HG03432 (cell line): Measurements from ENCODE around the gene SMPD4.
"Not testable (repeated sequence)": the region's sequence is repeated elsewhere in the genome, so short reads cannot be mapped to it uniquely, and the experiment has no call there.

Source experiments
- ATAC-seq: cut with Tn5 transposase; IDR thresholded peaks from one replicate; pipeline ENCODE4 v1.9.1; 2021; ENCODE audit warnings: mild to moderate bottlenecking, moderate library complexity; ENCODE audit not compliant: unreplicated experiment

Gene SMPD4

GRCh38 chr2:130158631-130159030, 22.8 kb downstream of the SMPD4 start:
- no peak for ATAC-seq

- peak; percentile 82 for ATAC-seq
Observed at GRCh38 chr2:130157825-130158514, 23.4 kb downstream of the SMPD4 start.

GRCh38 chr2:130157354-130157753, 24.0 kb downstream of the SMPD4 start:
- peak; percentile 51 for ATAC-seq

- ATAC-seq = no peak
Observed at GRCh38 chr2:130156624-130157004, 24.8 kb downstream of the SMPD4 start.

- not testable (repeated sequence) for ATAC-seq
Observed at GRCh38 chr2:130155956-130156623, 25.3 kb downstream of the SMPD4 start.

- no peak for ATAC-seq
Observed at GRCh38 chr2:130154773-130155765, 26.3 kb downstream of the SMPD4 start.

- ATAC-seq = not testable (repeated sequence)
Observed at GRCh38 chr2:130154423-130154770, 27.0 kb downstream of the SMPD4 start.

- ATAC-seq = not testable (repeated sequence)
Observed at GRCh38 chr2:130153721-130154422, 27.5 kb downstream of the SMPD4 start.

- no peak for ATAC-seq
Observed at GRCh38 chr2:130152816-130153595, 28.4 kb downstream of the SMPD4 start.

GRCh38 chr2:130152136-130152815, 29.1 kb downstream of the SMPD4 start:
- ATAC-seq = not testable (repeated sequence)

- not testable (repeated sequence) for ATAC-seq
Observed at GRCh38 chr2:130151145-130151512, 30.3 kb downstream of the SMPD4 start.

- ATAC-seq = no peak
Observed at GRCh38 chr2:130150181-130151144, 30.9 kb downstream of the SMPD4 start.

- ATAC-seq = not testable (repeated sequence)
Observed at GRCh38 chr2:130148515-130148914, 32.9 kb downstream of the SMPD4 start.

GRCh38 chr2:130145006-130145414, 36.4 kb downstream of the SMPD4 start, which contains the start of gene CCDC74B:
CCDC74B (minus strand) TSS chr2:130145112; CDS start chr2:130144996, 116 bp downstream.
- ATAC-seq = peak; percentile 95

- ATAC-seq = not testable (repeated sequence)
Observed at GRCh38 chr2:130143266-130144039, 37.9 kb downstream of the SMPD4 start.

GRCh38 chr2:130142396-130143265, 38.8 kb downstream of the SMPD4 start:
- not testable (repeated sequence) for ATAC-seq
